ENCODE results near the gene LAPTM5. TPM values are rescaled to one million over a fixed set of nuclear protein-coding genes. Genes with fewer than 3 reads are reported as not detected.
A peak's percentile ranks its signal among the peaks of the same experiment; 100 is the strongest.

Gene LAPTM5
- total RNA-seq, 1 experiment from 2014 or later = not detected

GRCh38 chr1:30798389-30799232, 41.0 kb upstream of the LAPTM5 start:
- no peaks in the 10 kb centered on the region for H3K36me3 ChIP-seq (ENCODE audit: low read depth, low read length)
- no TSS peak for BruUV-seq (replicated peaks)
- DNase-seq (no peak), ATAC-seq (0 out of 2 replicates have a peak, but pooled peaks have one; percentile 7)
- no peak overlapping the region for H2AFZ ChIP-seq (ENCODE audit: low read length)
- no peaks in the 10 kb centered on the region for H3K9me3 ChIP-seq (ENCODE audit: low read length)
- no peak overlapping the region for H3K27ac ChIP-seq (ENCODE audit: low read length)
- H3F3A ChIP-seq (ENCODE audit: low read length, unreplicated experiment) = no peaks in the 10 kb centered on the region
- H3K4me3 ChIP-seq (ENCODE audit: low read length) = no peak overlapping the region
- intact Hi-C loops (cut with micrococcal nuclease) = no loop called here
- H3K4me1 ChIP-seq (ENCODE audit: insufficient read depth, low read length) = no peaks in the 10 kb centered on the region; the same call in 1 of the 2 replicates
- H3K9me2 ChIP-seq (replicated peaks; ENCODE audit: low read length) = no peaks in the 10 kb centered on the region
- H3K4me2 ChIP-seq (ENCODE audit: low read length) = no peak overlapping the region
- no peaks in the 10 kb centered on the region for H3K27me3 ChIP-seq (ENCODE audit: low read length)
- H4K20me1 ChIP-seq (ENCODE audit: low read length) = no peaks in the 10 kb centered on the region
- H3K79me2 ChIP-seq (ENCODE audit: low read length) = no peaks in the 10 kb centered on the region
- ChIA-PET CTCF (no interaction called here), POLR2A (ENCODE audit: unreplicated experiment) (no interaction called here)
- no peak for TF ChIP-seq EZH2 (IDR thresholded peaks at IDR 0.05; ENCODE audit: low read length, unreplicated experiment)
- no peak for TF ChIP-seq CTCF (conservative IDR thresholded peaks at IDR 0.05; ENCODE audit: low read depth, low read length)
- no peak for TF ChIP-seq EZH2phosphoT487 (IDR thresholded peaks at IDR 0.05; ENCODE audit: borderline replicate concordance, low read length)
- H3K9ac ChIP-seq (ENCODE audit: low read length) = no peak overlapping the region

DNA sequence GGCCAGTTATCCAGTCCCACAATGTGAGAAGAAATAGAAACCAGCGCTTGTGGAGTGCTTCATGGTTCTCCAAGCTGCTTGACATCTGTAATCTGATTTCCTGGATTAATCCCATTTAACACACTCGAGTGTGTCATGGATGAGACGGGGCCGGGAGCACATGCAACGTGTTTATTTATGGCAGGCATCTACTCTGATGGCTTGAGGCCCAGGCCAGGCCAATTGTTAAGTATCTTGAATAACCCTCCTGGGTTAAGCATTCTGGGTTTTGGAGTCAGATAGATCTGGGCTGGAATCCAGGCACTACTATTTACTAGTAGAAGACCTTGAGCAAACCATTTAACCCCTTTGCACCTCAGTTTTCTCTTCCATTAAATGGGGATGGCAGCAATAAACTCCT, 37.5 kb upstream of the LAPTM5 start:
- ChIA-PET POLR2A (ENCODE audit: unreplicated experiment) (no interaction called here), CTCF (no interaction called here)
- Histone ChIP-seq H4K20me1 (ENCODE audit: low read length) (no peaks in the 10 kb centered on the region), H3F3A (ENCODE audit: low read length, unreplicated experiment) (no peaks in the 10 kb centered on the region), H3K4me3 (ENCODE audit: low read length) (no peak overlapping the region), H3K36me3 (ENCODE audit: low read depth, low read length) (no peaks in the 10 kb centered on the region), H3K27ac (ENCODE audit: low read length) (no peak overlapping the region), H3K4me2 (ENCODE audit: low read length) (no peak overlapping the region), H2AFZ (ENCODE audit: low read length) (no peak overlapping the region), H3K79me2 (ENCODE audit: low read length) (no peaks in the 10 kb centered on the region), H3K9me2 (replicated peaks; ENCODE audit: low read length) (no peaks in the 10 kb centered on the region), H3K27me3 (ENCODE audit: low read length) (0 out of 2 replicates have a peak, but pooled peaks cover 6% of the 10 kb centered on the region), H3K9me3 (ENCODE audit: low read length) (no peaks in the 10 kb centered on the region), H3K4me1 (ENCODE audit: insufficient read depth, low read length) (no peaks in the 10 kb centered on the region; the same call in 1 of the 2 replicates), H3K9ac (ENCODE audit: low read length) (no peak overlapping the region)
- intact Hi-C loops (cut with micrococcal nuclease) = no loop called here
- ATAC-seq = no peak
- no TSS peak for BruUV-seq (replicated peaks)
- TF ChIP-seq EZH2 (IDR thresholded peaks at IDR 0.05; ENCODE audit: low read length, unreplicated experiment) = no peak
- no peak for TF ChIP-seq CTCF (conservative IDR thresholded peaks at IDR 0.05; ENCODE audit: low read depth, low read length)
- TF ChIP-seq EZH2phosphoT487 (IDR thresholded peaks at IDR 0.05; ENCODE audit: borderline replicate concordance, low read length) = no peak
- no peak for DNase-seq

DNA sequence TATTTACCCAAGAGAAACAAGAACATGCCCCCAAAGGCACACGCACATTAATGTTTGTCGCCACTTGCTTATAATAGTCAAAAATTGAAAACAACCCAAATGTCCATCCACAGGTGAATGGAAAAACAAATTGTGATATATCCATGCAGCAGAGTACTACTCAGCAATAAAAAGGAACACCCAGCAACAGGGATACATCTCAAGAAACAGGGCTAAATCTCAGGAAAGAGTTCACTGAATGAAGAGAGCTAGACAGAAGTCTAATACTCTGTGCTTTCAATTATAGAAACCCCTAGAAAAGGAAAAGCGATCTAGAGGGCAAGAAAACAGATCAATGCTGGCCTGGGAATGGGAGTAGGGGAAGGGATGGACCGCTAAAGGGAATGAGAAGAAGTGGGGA, 36.7 kb upstream of the LAPTM5 start:
- no peak for ATAC-seq
- POLR2A ChIA-PET (ENCODE audit: unreplicated experiment) = no interaction called here

More for the DNA sequence above, 36.7 kb upstream of the LAPTM5 start:
- H3F3A ChIP-seq (ENCODE audit: low read length, unreplicated experiment) = no peaks in the 10 kb centered on the region
- no peak overlapping the region for H3K9ac ChIP-seq (ENCODE audit: low read length)
- H3K4me1 ChIP-seq (ENCODE audit: insufficient read depth, low read length) = no peaks in the 10 kb centered on the region; the same call in 1 of the 2 replicates
- H3K27ac ChIP-seq (ENCODE audit: low read length) = no peak overlapping the region
- no peak overlapping the region for H3K4me2 ChIP-seq (ENCODE audit: low read length)
- no peaks in the 10 kb centered on the region for H3K79me2 ChIP-seq (ENCODE audit: low read length)
- H3K4me3 ChIP-seq (ENCODE audit: low read length) = no peak overlapping the region
- H2AFZ ChIP-seq (ENCODE audit: low read length) = no peak overlapping the region
- no TSS peak for BruUV-seq (replicated peaks)
- H3K27me3 ChIP-seq (ENCODE audit: low read length) = 0 out of 2 replicates have a peak, but pooled peaks cover 6% of the 10 kb centered on the region
- H3K36me3 ChIP-seq (ENCODE audit: low read depth, low read length) = no peaks in the 10 kb centered on the region
- no peak for TF ChIP-seq EZH2 (IDR thresholded peaks at IDR 0.05; ENCODE audit: low read length, unreplicated experiment)
- no peak for TF ChIP-seq CTCF (conservative IDR thresholded peaks at IDR 0.05; ENCODE audit: low read depth, low read length)
- no peak for TF ChIP-seq EZH2phosphoT487 (IDR thresholded peaks at IDR 0.05; ENCODE audit: borderline replicate concordance, low read length)
- H3K9me3 ChIP-seq (ENCODE audit: low read length) = no peaks in the 10 kb centered on the region
- H3K9me2 ChIP-seq (replicated peaks; ENCODE audit: low read length) = no peaks in the 10 kb centered on the region
- DNase-seq = no peak
- CTCF ChIA-PET = interaction anchor here (1.2 kb wide), 1 partner anchor 14 kb away, joined by 4 read pairs; no protein-coding TSS in a partner anchor
- H4K20me1 ChIP-seq (ENCODE audit: low read length) = no peaks in the 10 kb centered on the region
- intact Hi-C loops (cut with micrococcal nuclease) = no loop called here

Data from PC-3 (cell line).